Heart left ventricle (tissue), 16 donors: Measurements from ENCODE around the gene GRM7. TPM values are rescaled to one million over a fixed set of nuclear protein-coding genes. Genes with fewer than 3 reads are reported as not detected.

ENCODE experiments used
- ATAC-seq, 4 donors: fragments of 200-7000 bp; cut with Tn5 transposase; one replicate each; pipeline ENCODE4 v1.9.1; 2020 to 2022; ENCODE audit warnings: moderate library complexity in 4 of 4, mild to moderate bottlenecking in 3 of 4, moderate number of reproducible peaks in 1 of 4
- DNase-seq, 5 donors: peaks; one replicate each; pipeline ENCODE4 v3.0.0-alpha.2; 2020
- H3K27ac ChIP-seq, 12 donors: fragments of 200-600 bp; sonication (generic) in 4 of 12; one replicate each; pipeline versions ENCODE4 v1.5.0 to v1.8.0; 2016 to 2022; ENCODE audit warnings: mild to moderate bottlenecking in 2 of 12
- H3K27me3 ChIP-seq, 9 donors: fragments of 200-600 bp; sonication (generic) in 2 of 9; one replicate each; pipeline versions ENCODE4 v1.5.1 to v1.8.0; 2016 to 2022; ENCODE audit warnings: mild to moderate bottlenecking in 3 of 9
- H3K36me3 ChIP-seq, 9 donors: fragments of 200-600 bp; sonication (generic) in 2 of 9; one replicate each; pipeline versions ENCODE4 v1.5.0 to v1.8.0; 2018 to 2022; ENCODE audit warnings: mild to moderate bottlenecking in 2 of 9
- H3K4me1 ChIP-seq, 12 donors: fragments of 200-600 bp; sonication (generic) in 4 of 12; one replicate each; pipeline versions ENCODE4 v1.5.0 to v1.8.0; 2016 to 2022; ENCODE audit warnings: mild to moderate bottlenecking in 3 of 12
- H3K4me3 ChIP-seq, 12 donors: fragments of 200-600 bp; sonication (generic) in 4 of 12; one replicate each; pipeline versions ENCODE4 v1.5.0 to v1.8.0; 2017 to 2022; ENCODE audit warnings: mild to moderate bottlenecking in 9 of 12, moderate library complexity in 4 of 12
- H3K9me3 ChIP-seq, 12 donors: fragments of 200-600 bp; sonication (generic) in 4 of 12; one replicate each; pipeline versions ENCODE4 v1.5.0 to v1.8.0; 2016 to 2022; ENCODE audit warnings: mild to moderate bottlenecking in 1 of 12
- CTCF ChIP-seq, 12 donors: fragments of 200-600 bp; sonication (generic) in 4 of 12; IDR thresholded peaks; one replicate each; pipeline versions ENCODE4 v1.5.0 to v1.8.0; 2018 to 2022; ENCODE audit warnings: antibody characterized with exemption in 12 of 12, mild to moderate bottlenecking in 5 of 12
- POLR2A ChIP-seq, 2 donors: fragments of 450-650 bp; IDR thresholded peaks; one replicate each; pipeline ENCODE4 v1.6.1; 2017; ENCODE audit warnings: antibody characterized with exemption in 2 of 2, mild to moderate bottlenecking in 2 of 2, moderate library complexity in 2 of 2
- WGBS, 4 donors: extraction: QIAGEN DNeasy Blood & Tissue Kit in 2 of 4; methylation state at CpG; one replicate each; pipeline versions ENCODE4 v1.1.5 to v1.1.7; 2013 to 2018; 5-methylcytosine and 5-hydroxymethylcytosine counted together
- intact Hi-C, 10 donors: fragments of 100-400 bp; cut with DNase I; formaldehyde crosslinking; loops; one replicate each; pipeline versions ENCODE4 v1.11.1 to v1.14.2; 2022
- polyA plus RNA-seq, 2 donors: library from polyadenylated mRNA; stranded (reverse); fragments of 200-250 nt; gene quantifications; one replicate each; pipeline ENCODE4 v1.2.3, GENCODE V29; 2013
- total RNA-seq, 9 donors: library from RNA; depleted of rRNA in 2 of 9; stranded (reverse); fragments of >200 nt in 2 of 9; fragmentation: NEBNext Ultra II Directional in 3 of 9; extraction: Animal tissue kit (Norgen Biotek cat#: 25700) in 3 of 9; gene quantifications; one replicate each; pipeline versions ENCODE4 v1.1.0 to v1.2.4, GENCODE V29; 2016 to 2023
- donor health status: ischemic (EF 13 %, LVEDD 7.1; RV severe dilation, severe dysfunction).
- donor health status: healthy with polysubstance abuse.
- donor health status: DM: no; HTN: yes; CAD: no.
- donor health status: DM: no; HTN: no; CAD: no.
- donor health status: ischemic (EF 25% LVEDD 6.9; RV normal size, moderate dysfunction).
- donor health status: ischemic (EF 25% LVEDD 5.7; RV mildly dilated, moderate dysfunction).
- donor health status: healthy.
- donor health status: DM: yes; HTN: yes; CAD: no.
- donor health status: ischemic (EF 35%, LVEDD 5.7; RV mildly dilated, moderate dysfunction).
- donor health status: nonischemic (EF 11% LVEDD 7.7; RV severe dilation, severe dysfunction).
- donor health status: DM: yes; HTN: yes; CAD: no.
- donor health status: PGD.
- donor health status: ischemic (EF 29% LVEDD 5.4; RV normal size, mild dysfunction).
- donor health status: nonischemic (EF 23%, LVEDD 6.1; RV moderate dilation, normal function).

Gene GRM7
- total and polyA plus RNA-seq, 11 donors, result not detected

- intact Hi-C loops, result no loop called here
- 77 to 86% (median 82%) methylated on average over 2 of the region's 2 CpGs for WGBS, 4 donors
- no peak overlapping the region for H3K27ac ChIP-seq
- DNase-seq (no peak), ATAC-seq (no peak)
- no peaks in the 10 kb centered on the region for H3K9me3 ChIP-seq
- H3K4me3 ChIP-seq, result no peak overlapping the region
- no peaks in the 10 kb centered on the region for H3K27me3 ChIP-seq
- no peaks in the 10 kb centered on the region for H3K4me1 ChIP-seq
- H3K36me3 ChIP-seq, result no peaks in the 10 kb centered on the region
- TF ChIP-seq POLR2A (IDR thresholded peaks at IDR 0.05), result no peak
- no peak for TF ChIP-seq CTCF (IDR thresholded peaks at IDR 0.05)
Measured at GRCh38 chr3:7589526-7589925, 728.6 kb downstream of the GRM7 start.

- no peak overlapping the region for H3K4me3 ChIP-seq
- TF ChIP-seq POLR2A (IDR thresholded peaks at IDR 0.05), result no peak
- no peak for TF ChIP-seq CTCF (IDR thresholded peaks at IDR 0.05)
- H3K36me3 ChIP-seq, result no peaks in the 10 kb centered on the region
- 75 to 85% (median 81%) methylated on average over 2 of the region's 2 CpGs for WGBS, 4 donors
- no peaks in the 10 kb centered on the region for H3K27me3 ChIP-seq
- intact Hi-C loops, result no loop called here
- ATAC-seq, result no peak
- H3K4me1 ChIP-seq, result no peaks in the 10 kb centered on the region
- no peaks in the 10 kb centered on the region for H3K9me3 ChIP-seq
- H3K27ac ChIP-seq, result no peak overlapping the region
- DNase-seq, result no peak
Measured at GRCh38 chr3:7602297-7602696, 741.4 kb downstream of the GRM7 start.

- no peak for ATAC-seq
- H3K27ac ChIP-seq, result no peak overlapping the region
- 57 to 70% (median 61%) methylated on average over 2 of the region's 2 CpGs for WGBS, 4 donors
Measured at GRCh38 chr3:7607083-7607482, 746.2 kb downstream of the GRM7 start.

GRCh38 chr3:7607676-7608075 is 746.8 kb downstream of the GRM7 start:
- H3K27ac ChIP-seq, result no peak overlapping the region
- DNase-seq (no peak), ATAC-seq (no peak)
- no peaks in the 10 kb centered on the region for H3K4me1 ChIP-seq
- 78 to 91% (median 83%) methylated on average over 2 of the region's 2 CpGs for WGBS, 4 donors
- no peaks in the 10 kb centered on the region for H3K36me3 ChIP-seq
- H3K27me3 ChIP-seq, result no peaks in the 10 kb centered on the region
- intact Hi-C loops, result no loop called here
- TF ChIP-seq CTCF (IDR thresholded peaks at IDR 0.05) (no peak), POLR2A (IDR thresholded peaks at IDR 0.05) (no peak)
- H3K4me3 ChIP-seq, result no peak overlapping the region
- H3K9me3 ChIP-seq, result no peaks in the 10 kb centered on the region

More at GRCh38 chr3:7607083-7607482, 746.2 kb downstream of the GRM7 start:
- Histone ChIP-seq H3K27me3 (no peaks in the 10 kb centered on the region), H3K9me3 (no peaks in the 10 kb centered on the region), H3K4me3 (no peak overlapping the region), H3K36me3 (no peaks in the 10 kb centered on the region), H3K4me1 (no peaks in the 10 kb centered on the region)
- no peak for DNase-seq
- intact Hi-C loops, result no loop called here
- TF ChIP-seq CTCF (IDR thresholded peaks at IDR 0.05) (no peak), POLR2A (IDR thresholded peaks at IDR 0.05) (no peak)
